ENCODE results near the gene UBP1. TPM values are rescaled to one million over a fixed set of nuclear protein-coding genes. Genes with fewer than 3 reads are reported as not detected.

UBP1 gene
- polyA plus RNA-seq, 10 donors, result 40.4 to 59.9 (median 56.7) TPM

Other genes with a start within 250 kb of the UBP1 start
- gene SUSD5, start 221.6 kb downstream of the UBP1 start, polyA plus RNA-seq (ENCODE audit: insufficient read length in 10 of 10), result 1 to 10 TPM; 1.1 to 2.5 (median 1.7) TPM
- 10 to 100 TPM in 2 of 10 donors, 1 to 10 TPM in 8; 5.5 to 13.5 (median 7.8) TPM for gene FBXL2, start 163.0 kb downstream of the UBP1 start, polyA plus RNA-seq (ENCODE audit: insufficient read length in 10 of 10)

Measured in muscle of back (tissue), 10 donors.